ENCODE results near the gene SPTBN1. TPM values are rescaled to one million over a fixed set of nuclear protein-coding genes. Genes with fewer than 3 reads are reported as not detected.

The SPTBN1 gene
- 501 TPM for total RNA-seq

GRCh38 chr2:54455563-54456361 lies at the start of gene SPTBN1:
Gene SPTBN1, plus strand, starts transcription at chr2:54456327. Its CDS starts 70,092 bp downstream, at chr2:54526419.
- peak; percentile 95 for DNase-seq

GRCh38 chr2:54407693-54408092 lies 48.4 kb upstream of the SPTBN1 start:
- DNase-seq, result no peak

GRCh38 chr2:54408288-54408687 lies 47.8 kb upstream of the SPTBN1 start:
- no peak for DNase-seq

GRCh38 chr2:54409752-54410151 lies 46.4 kb upstream of the SPTBN1 start:
- peak; percentile 24 for DNase-seq

- no peak for DNase-seq
Measured at GRCh38 chr2:54411801-54412354, 44.2 kb upstream of the SPTBN1 start.

- DNase-seq, result no peak
Measured at GRCh38 chr2:54416166-54416813, 39.8 kb upstream of the SPTBN1 start.

GRCh38 chr2:54416938-54417337 lies 39.2 kb upstream of the SPTBN1 start:
- no peak for DNase-seq

- DNase-seq, result no peak
Measured at GRCh38 chr2:54417577-54417976, 38.5 kb upstream of the SPTBN1 start.

GRCh38 chr2:54419388-54419787 lies 36.7 kb upstream of the SPTBN1 start:
- no peak for DNase-seq

GRCh38 chr2:54419855-54420523 lies 36.1 kb upstream of the SPTBN1 start:
- no peak for DNase-seq

GRCh38 chr2:54420524-54421172 lies 35.5 kb upstream of the SPTBN1 start:
- no peak for DNase-seq

GRCh38 chr2:54422072-54422581 lies 34.0 kb upstream of the SPTBN1 start:
- no peak for DNase-seq

GRCh38 chr2:54423213-54423612 lies 32.9 kb upstream of the SPTBN1 start:
- no peak for DNase-seq

GRCh38 chr2:54424555-54425163 lies 31.5 kb upstream of the SPTBN1 start:
- no peak for DNase-seq

GRCh38 chr2:54428108-54428831 lies 27.9 kb upstream of the SPTBN1 start:
- no peak for DNase-seq

GRCh38 chr2:54429054-54429453 lies 27.1 kb upstream of the SPTBN1 start:
- no peak for DNase-seq

- no peak for DNase-seq
Measured at GRCh38 chr2:54429811-54430551, 26.1 kb upstream of the SPTBN1 start.

GRCh38 chr2:54430649-54431048 lies 25.5 kb upstream of the SPTBN1 start:
- DNase-seq, result no peak

- no peak for DNase-seq
Measured at GRCh38 chr2:54432251-54433015, 23.7 kb upstream of the SPTBN1 start.

GRCh38 chr2:54434229-54434628 lies 21.9 kb upstream of the SPTBN1 start:
- DNase-seq, result no peak

Data from occipital lobe (tissue), 2 donors.